GM18508 (cell line): ENCODE data around the gene ATP5F1B.

Experiments used
- ATAC-seq: cut with Tn5 transposase; IDR thresholded peaks from one replicate; pipeline ENCODE4 v1.9.1; 2021; ENCODE audit warnings: moderate number of reproducible peaks; ENCODE audit not compliant: insufficient read depth, unreplicated experiment

The ATP5F1B gene

DNA sequence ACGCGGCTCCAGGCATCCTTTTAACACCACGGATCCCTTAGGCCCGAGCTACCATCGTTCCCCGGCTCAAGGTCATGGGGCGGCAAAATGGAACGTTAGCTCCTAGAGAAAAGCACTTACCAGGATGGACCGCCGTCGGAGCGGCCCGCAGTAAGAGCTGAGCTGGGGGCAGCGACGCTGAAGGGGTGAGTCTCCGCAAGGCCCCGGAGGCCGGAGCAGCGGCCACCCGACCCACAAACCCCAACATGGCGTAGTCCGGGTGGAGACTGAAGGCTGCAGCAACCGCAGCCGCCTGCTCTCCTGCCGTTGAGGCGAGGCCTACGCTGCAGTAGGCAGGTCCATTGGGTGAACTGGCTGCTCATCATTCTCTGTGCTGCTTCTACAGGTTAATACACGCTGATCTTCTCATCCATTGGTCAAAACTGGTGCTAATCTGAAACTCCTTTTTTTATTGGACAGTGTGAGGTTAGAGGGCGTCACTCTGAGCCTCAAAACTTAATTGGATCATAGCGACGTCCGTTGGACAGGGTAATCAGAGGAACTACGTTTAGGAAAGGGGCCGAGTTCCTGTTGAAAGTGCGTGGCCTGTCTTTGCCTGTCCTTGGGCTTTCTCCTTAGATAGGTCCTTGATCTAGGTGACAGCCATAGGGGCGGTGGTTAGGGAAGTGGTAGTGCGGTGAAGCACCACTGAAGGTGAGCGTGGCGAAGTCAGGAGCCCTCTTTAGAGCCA is at the start of gene ATP5F1B:
Gene ATP5F1B (minus strand): TSS at position 268 of the 730 bp plus-strand sequence. CDS start 21 bp downstream, at position 247.
- peak; percentile 99 for ATAC-seq

DNA sequence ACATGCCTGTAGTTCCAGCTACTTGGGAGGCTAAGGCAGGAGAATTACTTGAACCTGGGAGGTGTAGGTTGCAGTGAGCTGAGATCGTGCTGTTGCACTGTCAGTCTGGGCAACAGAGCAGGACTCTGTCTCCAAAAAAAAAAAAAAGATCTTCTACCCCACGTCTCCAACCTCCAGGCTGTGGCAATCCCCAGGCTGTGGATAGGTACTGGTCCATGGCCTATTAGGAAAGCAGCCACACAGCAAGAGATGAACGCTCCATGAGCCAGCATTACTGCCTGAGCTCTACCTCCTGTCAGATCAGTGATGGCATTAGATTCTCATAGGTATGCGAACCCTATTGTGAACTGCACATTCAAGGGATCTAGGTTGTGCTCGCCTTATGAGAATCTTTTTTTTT is 48.4 kb upstream of the ATP5F1B start:
- no peak for ATAC-seq

DNA sequence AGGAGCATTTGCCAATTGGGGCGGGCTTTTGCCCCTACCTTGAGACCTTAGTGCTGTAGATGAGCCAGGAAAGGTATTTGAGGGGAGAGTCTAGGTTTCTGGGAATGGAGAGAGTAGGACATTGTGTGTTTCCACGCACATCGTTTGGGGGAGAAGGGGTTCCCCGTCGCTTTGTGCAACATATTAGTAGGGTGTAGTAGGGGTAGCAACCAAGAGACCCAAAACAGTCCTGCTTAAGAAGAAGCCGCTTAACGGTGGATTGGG is 43.0 kb upstream of the ATP5F1B start:
- no peak for ATAC-seq

DNA sequence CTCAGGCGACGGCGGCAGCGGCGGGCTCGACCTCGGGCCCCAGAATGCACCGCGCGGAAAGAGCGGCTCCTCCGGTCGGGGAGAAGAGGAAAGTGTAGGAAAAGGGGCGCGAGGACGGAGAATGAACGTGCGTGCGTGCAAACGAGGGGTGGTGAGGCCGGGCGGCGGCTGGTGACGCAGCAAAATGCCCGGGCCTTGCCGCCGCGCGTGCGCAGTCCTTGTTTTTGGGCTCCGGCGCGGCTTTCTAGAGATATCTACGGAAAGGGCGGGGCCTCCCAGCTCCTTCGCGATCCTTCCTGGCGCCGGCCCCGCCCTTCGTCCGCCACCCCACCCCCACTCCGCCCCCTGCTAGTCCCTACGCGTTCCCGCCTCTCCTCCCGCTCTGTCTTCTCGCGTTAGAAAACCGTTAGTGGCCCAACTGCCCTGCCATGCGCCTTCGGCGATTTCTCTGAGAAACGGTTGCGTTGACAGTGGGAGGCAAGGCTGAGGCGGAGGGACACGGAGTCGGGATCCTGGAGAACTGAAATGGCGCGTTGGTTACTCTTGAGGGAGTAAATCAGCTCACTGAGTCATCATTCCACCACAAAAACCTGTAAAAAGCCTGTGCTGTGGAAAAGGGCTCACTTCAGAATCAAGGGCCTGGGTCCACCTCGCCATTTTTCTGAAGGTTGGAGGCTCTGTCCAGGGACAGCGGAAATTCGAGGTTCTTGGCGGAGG is 42.5 kb upstream of the ATP5F1B start, which contains the start of gene PTGES3:
Gene PTGES3 (minus strand): TSS at position 156 of the 717 bp plus-strand sequence. CDS start 285 bp downstream, outside the sequence.
- peak; percentile 38 for ATAC-seq

DNA sequence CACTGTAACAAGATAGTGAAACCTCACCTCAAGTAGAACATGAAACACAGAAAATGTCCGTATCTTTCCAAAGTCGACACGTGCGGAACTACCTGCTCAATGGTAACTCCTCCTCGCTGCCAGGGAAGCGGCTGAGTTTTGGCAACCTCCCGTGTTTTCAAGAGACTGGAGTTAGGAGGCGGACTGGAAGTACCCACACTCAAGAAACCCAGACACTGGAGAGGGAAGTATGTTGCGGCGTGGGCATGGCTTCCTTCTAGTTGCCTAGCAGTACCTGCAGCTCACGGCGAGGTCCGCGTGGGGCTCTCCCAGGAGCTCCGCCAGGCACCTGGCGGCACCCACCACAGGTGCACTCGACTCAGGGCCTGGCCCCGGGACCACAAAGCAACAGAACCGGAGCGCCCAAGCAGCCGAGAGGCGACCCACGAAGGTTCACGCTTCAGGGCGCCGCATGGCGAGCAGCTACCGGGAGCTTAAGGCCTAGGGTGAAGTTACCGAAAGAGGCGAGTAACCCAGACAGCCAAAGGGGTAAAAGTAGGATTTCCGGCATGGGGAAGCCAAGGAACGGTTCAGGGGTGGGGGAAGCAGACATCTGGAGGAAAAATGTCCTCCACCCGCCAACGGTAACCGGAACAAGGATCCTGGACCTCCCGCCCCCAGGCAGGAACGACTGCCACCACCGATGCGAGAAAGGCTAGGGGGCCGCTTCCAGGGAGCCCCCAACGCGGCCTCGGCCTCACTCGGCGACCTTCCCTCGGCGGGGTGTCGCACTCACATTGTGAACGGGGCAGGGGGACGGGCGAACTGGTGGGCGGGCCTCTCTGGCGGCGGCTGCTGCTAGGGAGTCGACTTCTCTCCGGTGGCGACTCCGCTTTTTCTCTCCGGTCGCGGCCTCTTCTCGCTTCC is 41.7 kb upstream of the ATP5F1B start:
- no peak for ATAC-seq

DNA sequence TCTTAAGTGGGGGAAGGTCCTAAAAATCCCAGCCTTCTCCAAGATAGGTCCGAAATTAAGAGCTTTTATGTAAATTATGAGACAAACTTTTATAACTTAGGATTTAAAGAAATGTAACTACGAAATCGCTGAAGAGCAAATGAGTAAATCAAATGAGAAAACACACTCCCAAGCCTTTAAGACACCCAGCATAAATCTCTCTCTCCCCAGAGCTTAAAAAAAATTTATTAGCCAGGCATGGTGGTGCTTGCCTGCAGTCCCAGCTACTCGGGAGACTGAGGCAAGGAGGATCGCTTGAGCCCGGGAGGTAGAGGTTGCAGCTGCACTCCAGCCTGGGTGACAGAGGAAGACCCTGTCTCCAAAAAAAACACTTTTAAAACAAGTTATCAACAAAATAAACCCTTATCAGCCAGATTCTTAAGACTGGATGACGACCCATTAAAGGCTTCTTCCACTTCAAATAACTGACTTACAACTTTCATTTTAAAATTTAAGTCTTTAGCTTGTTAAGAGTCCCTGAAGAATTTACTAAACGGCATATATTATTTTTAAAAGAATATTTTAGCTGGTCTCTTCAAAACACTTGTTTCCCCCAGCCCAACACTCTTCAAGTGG is 39.1 kb upstream of the ATP5F1B start:
- no peak for ATAC-seq

DNA sequence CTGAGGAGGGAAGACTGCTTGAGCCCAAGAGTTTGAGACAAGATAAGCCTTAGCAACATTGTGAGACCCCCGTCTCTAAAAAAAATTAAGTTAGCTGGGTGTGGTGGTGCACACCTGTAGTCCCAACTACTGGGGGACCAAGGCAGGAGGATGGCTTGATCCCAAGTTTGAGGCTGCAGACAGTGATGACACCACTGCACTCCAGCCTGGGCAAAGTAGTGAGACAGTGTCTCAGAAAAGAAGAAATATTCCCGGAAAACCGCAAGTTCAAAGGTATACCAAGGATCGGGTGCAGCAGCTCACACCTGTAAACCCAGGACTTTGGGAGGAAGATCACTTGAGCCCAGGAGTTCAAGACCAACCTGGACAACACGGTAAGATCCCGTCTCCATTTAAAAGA is 36.5 kb upstream of the ATP5F1B start:
- no peak for ATAC-seq

DNA sequence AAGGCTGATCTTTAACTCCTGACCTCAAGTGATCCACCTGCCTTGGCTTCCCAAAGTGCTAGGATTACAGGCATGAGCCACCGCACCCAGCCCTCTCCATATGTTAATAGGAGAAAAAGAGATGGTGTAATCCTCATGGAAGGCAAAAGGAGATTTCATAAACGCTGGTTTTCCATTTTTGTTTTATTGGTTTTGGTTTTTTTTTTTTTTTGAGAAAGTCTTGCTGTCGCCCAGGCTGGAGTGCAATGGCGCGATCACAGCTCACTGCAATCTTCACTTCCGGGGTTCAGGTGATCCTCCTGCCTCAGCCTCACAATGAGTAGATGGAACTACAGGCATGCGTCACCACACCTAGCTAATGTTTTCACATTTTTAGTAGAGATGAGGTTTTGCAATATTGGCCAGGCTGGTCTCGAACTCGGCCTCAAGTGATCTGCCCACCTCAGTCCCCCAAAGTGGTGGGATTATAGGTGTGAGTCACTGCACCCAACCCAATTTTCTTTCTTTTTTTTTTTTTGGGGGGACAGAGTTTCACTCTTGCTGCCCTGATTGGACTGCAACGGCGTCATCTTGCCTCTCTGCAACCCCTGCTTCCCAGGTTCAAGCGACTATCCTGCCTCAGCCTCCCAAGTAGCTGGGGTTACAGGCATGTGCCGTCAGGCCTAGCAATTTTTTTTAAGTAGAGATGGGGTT is 34.2 kb upstream of the ATP5F1B start:
- no peak for ATAC-seq

DNA sequence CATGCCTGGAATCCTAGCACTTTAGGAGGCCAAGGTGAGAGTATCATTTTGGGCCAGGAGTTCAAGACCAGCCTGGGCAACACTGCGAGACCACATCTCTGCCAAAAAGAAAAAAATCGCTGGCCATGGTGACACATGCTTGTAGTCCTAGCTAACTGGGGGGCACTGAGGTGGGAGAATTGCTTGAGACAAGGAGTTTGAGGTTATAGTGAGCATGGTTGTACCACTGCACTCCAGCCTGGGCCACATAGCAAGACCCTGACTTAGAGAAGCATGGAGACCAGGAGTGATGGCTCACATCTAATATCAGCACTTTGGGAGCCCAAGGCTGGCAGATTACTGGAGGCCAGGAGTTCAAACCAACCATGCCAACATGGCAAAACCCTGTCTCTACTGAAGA is 33.1 kb upstream of the ATP5F1B start:
- no peak for ATAC-seq

DNA sequence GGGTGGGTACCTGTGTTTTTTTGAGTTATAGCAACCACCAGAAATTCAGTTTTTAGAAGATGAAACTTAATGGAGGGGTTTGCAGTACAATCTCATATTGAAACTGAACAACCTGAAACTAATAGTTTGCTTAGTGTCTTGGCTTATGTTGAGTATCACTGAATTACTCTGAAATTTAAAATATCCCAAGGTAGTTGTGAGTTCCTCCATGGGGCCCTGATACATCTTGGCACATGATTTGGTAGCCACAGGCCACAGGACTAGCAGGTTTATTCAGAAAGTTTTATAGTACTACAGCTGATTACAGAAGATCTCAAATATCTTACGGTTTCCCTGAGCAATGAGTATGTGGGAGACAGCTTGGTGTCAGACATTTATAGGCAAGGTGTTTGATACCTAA is 31.9 kb upstream of the ATP5F1B start:
- ATAC-seq, result no peak

DNA sequence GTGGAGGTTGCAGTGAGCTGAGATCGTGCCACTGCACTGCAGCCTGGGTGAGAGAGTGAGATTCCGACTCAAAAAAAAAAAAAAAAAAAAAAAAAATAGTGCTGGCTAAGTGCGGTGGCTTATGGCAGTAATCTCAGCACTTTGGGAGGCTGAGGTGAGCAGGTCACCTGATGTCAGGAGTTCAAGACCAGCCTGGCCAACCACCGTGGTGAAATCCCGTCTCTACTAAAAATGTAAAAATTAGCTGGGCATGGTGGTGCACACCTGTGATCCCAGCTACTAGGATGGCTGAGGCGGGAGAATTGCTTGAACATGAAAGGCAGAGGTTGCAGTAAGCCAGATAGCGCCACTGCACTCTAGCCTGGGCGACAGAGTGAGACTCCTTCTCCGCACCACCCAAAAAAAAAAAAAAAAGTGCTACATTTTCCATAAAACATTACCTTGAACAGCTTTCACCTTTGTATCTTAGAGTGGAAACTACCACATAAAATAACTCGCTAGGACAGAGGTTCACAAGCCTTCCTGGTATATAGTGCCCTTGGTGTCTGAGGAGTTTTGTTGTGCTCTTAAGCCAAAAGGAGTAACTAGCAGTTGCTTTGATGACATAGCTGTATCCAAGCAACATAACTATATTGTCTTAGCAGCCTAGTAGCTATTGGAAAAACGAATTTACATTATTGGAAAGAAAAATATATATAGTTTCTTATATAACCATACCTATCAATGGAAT is 31.2 kb upstream of the ATP5F1B start:
- no peak for ATAC-seq

DNA sequence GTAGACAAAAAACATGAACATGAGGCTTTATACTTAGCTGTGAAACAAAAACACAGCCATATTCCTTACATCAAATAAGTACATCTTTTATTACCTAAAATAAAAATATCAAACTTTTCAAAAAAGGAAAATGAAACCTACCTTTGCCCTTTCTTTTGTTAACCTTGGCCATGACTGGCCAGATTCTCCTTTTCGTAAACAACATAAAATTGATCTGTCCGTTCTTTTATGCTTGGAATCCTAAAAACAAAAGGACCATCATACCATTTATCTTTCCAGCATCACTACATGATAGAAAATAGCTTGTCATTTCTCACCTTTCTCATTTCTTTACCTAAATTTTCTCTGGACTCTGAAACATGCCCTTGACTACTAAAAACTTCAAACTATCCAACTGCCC is 25.8 kb upstream of the ATP5F1B start:
- no peak for ATAC-seq

DNA sequence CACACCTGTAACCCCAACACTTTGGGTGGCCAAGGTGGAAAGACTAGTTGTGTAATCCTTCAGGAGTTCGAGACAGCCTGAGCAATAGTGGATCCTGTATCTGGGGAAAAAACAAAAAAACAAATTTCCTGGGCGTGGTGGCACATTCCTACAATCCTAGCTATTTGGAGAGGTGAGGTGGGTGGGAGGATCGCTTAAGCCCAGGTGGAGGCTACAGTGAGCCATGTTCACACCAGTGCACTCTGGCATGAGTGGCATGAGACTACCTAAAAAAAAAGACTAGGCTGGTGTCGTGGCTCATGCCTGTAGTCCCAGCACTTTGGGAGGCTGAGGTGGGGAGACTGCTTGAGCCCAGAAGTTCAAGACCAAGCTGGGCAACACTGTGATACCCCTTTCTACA is 25.1 kb upstream of the ATP5F1B start:
- ATAC-seq, result no peak

DNA sequence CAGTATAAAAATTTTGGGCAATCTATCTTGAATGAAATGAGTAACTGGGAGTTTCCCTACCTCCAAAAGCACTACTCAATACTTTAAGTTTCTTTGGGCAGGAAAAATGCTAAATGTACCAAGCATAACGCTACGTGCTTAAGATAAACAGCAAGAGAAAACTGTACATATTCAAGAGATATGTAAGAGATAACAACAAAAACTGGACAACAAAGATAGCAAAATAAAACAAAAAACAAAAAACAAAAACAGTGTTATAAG is 22.3 kb upstream of the ATP5F1B start:
- no peak for ATAC-seq

DNA sequence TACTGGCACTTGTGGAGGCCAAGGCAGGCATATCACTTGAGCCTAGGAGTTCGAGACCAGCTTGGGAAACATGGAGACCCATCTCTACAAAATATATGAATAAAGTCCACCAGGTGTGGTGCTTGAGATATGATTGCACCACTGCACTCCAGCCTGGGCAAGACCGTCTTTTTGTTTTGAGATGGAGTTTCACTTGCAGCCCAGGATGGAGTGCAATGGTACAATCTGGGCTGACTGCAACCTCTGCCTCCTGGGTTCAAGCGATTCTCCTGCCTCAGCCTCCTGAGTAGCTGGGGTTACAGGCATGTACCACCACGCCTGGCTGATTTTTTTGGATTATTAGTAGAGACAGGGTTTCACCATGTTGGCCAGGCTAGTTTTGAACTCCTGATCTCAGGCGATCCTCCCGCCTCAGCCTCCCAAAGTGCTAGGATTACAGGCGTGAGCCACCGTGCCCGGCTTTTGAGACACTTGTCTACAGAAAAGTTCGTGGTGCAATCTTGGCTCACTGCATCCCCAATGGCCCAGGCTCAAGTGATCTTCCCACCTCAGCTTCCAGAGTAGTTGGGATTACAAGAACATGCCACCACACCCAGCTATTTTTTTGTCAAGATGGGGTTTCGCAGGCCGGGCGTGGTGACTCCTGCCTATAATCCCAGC is 16.3 kb upstream of the ATP5F1B start:
- ATAC-seq, result no peak

DNA sequence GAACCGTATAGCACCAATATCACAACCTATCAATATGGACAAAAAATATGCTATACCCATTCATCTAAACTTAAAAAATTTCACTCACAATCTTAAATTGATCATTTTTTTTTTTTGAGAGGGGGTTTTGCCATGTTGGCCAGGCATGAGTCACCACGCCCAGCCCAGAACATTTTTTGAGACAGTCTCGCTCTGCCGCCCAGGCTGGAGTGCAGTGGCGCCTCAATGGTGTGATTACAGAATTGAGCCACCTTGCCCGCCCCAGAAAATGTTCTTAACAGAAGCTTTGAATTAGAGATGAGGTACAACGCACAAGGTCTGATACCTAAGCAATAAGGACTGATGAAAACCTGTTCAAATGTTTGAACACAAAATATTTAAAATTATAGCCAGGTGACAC is 15.8 kb upstream of the ATP5F1B start:
- ATAC-seq, result no peak

DNA sequence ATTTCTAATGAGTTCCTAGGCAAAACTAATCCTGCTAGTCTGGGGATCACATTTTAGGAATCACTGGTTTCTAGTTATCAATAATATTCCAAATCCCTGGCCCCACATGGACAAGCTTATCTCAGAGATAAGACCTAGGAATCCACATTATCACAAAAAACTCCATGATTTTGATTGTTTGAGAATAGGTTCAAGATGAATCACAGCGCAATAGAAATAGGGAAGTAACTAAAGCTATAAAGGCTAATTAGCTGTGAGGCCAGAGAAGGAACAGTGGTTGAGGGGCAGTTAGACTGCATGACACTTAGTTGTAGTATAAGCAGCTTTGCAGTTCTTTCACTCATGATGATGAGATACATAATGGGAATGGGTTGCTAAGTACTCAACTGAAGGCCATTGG is 13.1 kb upstream of the ATP5F1B start:
- no peak for ATAC-seq

DNA sequence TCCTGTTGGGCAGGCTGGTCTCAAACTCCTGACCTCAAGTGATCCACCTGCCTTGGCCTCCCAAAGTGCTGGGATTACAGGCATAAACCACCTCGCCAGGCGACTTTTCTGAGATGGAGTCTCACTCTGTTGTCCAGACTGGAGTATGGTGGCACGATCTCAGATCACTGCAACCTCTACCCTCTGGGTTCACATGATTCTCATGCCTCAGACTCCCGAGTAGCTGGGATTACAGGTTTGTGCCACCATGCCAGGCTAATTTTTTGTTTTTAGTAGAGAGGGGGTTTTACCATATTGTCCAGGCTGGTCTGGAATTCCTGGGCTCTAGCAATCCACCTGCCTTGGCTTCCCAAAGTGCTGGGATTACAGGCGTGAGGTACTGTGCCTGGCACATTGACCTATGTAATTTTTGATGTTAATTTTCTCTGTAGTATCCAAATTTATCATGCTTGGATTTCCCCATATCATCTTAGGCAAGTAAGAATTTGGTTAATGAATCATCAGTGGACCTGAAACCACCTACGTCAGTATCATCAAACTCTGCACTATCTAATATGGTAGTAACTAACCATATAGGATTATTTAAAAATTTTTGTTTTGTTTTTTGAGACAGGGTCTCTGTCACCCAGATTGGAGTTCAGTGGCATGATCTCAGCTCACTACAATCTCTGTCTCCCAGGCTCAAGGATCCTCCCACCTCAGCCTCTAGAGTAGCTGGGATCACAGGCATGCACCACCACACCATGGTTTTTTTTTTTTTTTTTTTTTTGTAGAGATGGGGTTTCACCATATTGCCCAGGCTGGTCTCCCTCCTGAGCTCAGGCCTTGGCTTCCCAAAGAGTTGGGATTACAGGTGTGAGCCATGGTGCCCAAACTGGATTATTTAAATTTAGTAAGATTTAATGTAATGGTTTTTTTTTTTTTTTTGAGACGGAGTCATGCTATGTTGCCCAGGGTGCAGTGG is 11.9 kb upstream of the ATP5F1B start:
- ATAC-seq, result no peak
